Neural progenitor cell (in vitro differentiated cells): ENCODE data around the gene AGPAT4. TPM values are rescaled to one million over a fixed set of nuclear protein-coding genes. Genes with fewer than 3 reads are reported as not detected.
A peak's percentile ranks its signal among the peaks of the same experiment; 100 is the strongest.

ENCODE experiments used
- DNase-seq: peaks from one replicate; pipeline ENCODE4 v3.0.0-alpha.2; 2016; ENCODE audit warnings: low spot score
- H2AFZ ChIP-seq: fragments of 200-600 bp; sonication (generic); replicated peaks from 2 replicates; pipeline ENCODE4 v1.6.1; 2016; ENCODE audit warnings: antibody characterized with exemption
- H3F3A ChIP-seq: fragments of 200-600 bp; sonication (generic); 2 replicates; pipeline ENCODE4 v1.6.1; 2016; ENCODE audit warnings: antibody characterized with exemption, low read depth
- H3K27ac ChIP-seq: fragments of 200-600 bp; sonication (generic); 2 replicates; pipeline ENCODE4 v1.5.1; 2016; ENCODE audit warnings: mild to moderate bottlenecking
- H3K27me3 ChIP-seq: fragments of 200-600 bp; sonication (generic); 2 replicates; pipeline ENCODE4 v1.6.1; 2016; ENCODE audit warnings: mild to moderate bottlenecking, moderate library complexity
- H3K36me3 ChIP-seq: fragments of 200-600 bp; sonication (generic); 2 replicates; pipeline ENCODE4 v1.5.1; 2016
- H3K4me1 ChIP-seq: fragments of 200-600 bp; sonication (generic); 2 replicates; pipeline ENCODE4 v1.6.1; 2016; ENCODE audit warnings: mixed run types
- H3K4me2 ChIP-seq: fragments of 200-600 bp; sonication (generic); 2 replicates; pipeline ENCODE4 v1.6.1; 2016
- H3K4me3 ChIP-seq: fragments of 200-600 bp; sonication (generic); 2 replicates; pipeline ENCODE4 v1.5.1; 2016
- H3K79me2 ChIP-seq: fragments of 200-600 bp; sonication (generic); 2 replicates; pipeline ENCODE4 v1.6.1; 2016; ENCODE audit warnings: low read depth
- H3K9ac ChIP-seq: fragments of 200-600 bp; sonication (generic); 2 replicates; pipeline ENCODE4 v1.6.1; 2016
- H3K9me3 ChIP-seq: fragments of 200-600 bp; sonication (generic); 2 replicates; pipeline ENCODE4 v1.5.1; 2016; ENCODE audit warnings: low read depth
- H4K20me1 ChIP-seq: fragments of 200-600 bp; sonication (generic); 2 replicates; pipeline ENCODE4 v1.6.1; 2016; ENCODE audit warnings: low read depth
- H3K27ac Mint-ChIP-seq: 3 replicates; pipeline ENCODE4 v1.8.0; 2021; ENCODE audit warnings: mixed read lengths
- H3K27me3 Mint-ChIP-seq: 2 replicates; pipeline ENCODE4 v1.8.0; 2022; ENCODE audit warnings: low read depth, mild to moderate bottlenecking, inconsistent platforms, moderate library complexity, mixed read lengths; ENCODE audit not compliant: insufficient read depth
- H3K36me3 Mint-ChIP-seq: 3 replicates; pipeline ENCODE4 v1.8.0; 2021; ENCODE audit warnings: mixed read lengths
- H3K4me1 Mint-ChIP-seq: 3 replicates; pipeline ENCODE4 v1.8.0; 2021; ENCODE audit warnings: mixed read lengths
- H3K4me3 Mint-ChIP-seq: 3 replicates; pipeline ENCODE4 v1.8.0; 2021; ENCODE audit warnings: mild to moderate bottlenecking, moderate library complexity, mixed read lengths
- H3K9me3 Mint-ChIP-seq: 3 replicates; pipeline ENCODE4 v1.8.0; 2020; ENCODE audit warnings: mixed read lengths
- EZH2 ChIP-seq: fragments of 200-600 bp; sonication (generic); IDR thresholded peaks from 2 replicates; pipeline ENCODE4 v1.6.1; 2017; ENCODE audit warnings: antibody characterized with exemption, mild to moderate bottlenecking, moderate library complexity
- EZH2phosphoT487 ChIP-seq: fragments of 200-600 bp; sonication (generic); IDR thresholded peaks from 2 replicates; pipeline ENCODE4 v1.6.1; 2017; ENCODE audit warnings: antibody characterized with exemption
- total RNA-seq: library from RNA; depleted of rRNA; stranded (reverse); fragments of >200 nt; gene quantifications from 2 replicates; pipeline ENCODE4 v1.2.3, GENCODE V29; 2015; ENCODE audit warnings: low replicate concordance
- TF ChIP-seq, protein P1 (sequence below): fragments of 200-600 bp; sonication (generic); IDR thresholded peaks from 2 replicates; pipeline ENCODE4 v1.5.1; 2017; ENCODE audit warnings: antibody characterized with exemption, mild to moderate bottlenecking

AGPAT4 gene
- total RNA-seq, 1 donor from 2014 or later = 30.5 TPM

DNA sequence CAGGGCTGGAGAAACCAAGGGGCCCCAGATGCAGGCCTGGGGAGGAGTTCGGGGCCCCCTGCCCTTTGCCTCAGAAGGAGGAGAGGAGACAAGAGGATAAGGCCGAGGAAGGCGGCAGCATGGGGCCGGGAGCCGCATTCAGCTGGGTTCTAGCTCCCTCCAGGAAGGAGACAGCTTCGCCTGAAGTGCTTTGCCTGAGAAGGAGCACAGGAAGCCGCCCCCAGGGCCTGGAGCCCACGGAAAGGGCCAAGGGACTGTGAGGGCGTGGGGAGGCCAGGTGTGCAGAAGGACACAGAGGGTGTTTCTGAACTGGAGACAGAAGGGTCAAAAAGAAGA is 121.4 kb downstream of the AGPAT4 start:
- H3K4me1 Mint-ChIP-seq = no peaks in the 10 kb centered on the region
- H3K36me3 Mint-ChIP-seq = peaks cover 34% of the 10 kb centered on the region
- H3F3A ChIP-seq = no peaks in the 10 kb centered on the region
- no peak overlapping the region for H3K4me3 ChIP-seq
- no peak overlapping the region for H3K9ac ChIP-seq
- H3K4me3 Mint-ChIP-seq = no peak overlapping the region
- TF ChIP-seq, protein P1, sequence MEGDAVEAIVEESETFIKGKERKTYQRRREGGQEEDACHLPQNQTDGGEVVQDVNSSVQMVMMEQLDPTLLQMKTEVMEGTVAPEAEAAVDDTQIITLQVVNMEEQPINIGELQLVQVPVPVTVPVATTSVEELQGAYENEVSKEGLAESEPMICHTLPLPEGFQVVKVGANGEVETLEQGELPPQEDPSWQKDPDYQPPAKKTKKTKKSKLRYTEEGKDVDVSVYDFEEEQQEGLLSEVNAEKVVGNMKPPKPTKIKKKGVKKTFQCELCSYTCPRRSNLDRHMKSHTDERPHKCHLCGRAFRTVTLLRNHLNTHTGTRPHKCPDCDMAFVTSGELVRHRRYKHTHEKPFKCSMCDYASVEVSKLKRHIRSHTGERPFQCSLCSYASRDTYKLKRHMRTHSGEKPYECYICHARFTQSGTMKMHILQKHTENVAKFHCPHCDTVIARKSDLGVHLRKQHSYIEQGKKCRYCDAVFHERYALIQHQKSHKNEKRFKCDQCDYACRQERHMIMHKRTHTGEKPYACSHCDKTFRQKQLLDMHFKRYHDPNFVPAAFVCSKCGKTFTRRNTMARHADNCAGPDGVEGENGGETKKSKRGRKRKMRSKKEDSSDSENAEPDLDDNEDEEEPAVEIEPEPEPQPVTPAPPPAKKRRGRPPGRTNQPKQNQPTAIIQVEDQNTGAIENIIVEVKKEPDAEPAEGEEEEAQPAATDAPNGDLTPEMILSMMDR = no peak
- no peak for TF ChIP-seq EZH2
- TF ChIP-seq EZH2phosphoT487 = no peak
- H3K4me1 ChIP-seq = no peaks in the 10 kb centered on the region
- H3K27ac ChIP-seq = no peak overlapping the region
- no peaks in the 10 kb centered on the region for H4K20me1 ChIP-seq
- no peaks in the 10 kb centered on the region for H3K9me3 ChIP-seq
- H2AFZ ChIP-seq = no peak overlapping the region
- no peak for DNase-seq
- H3K27me3 ChIP-seq = no peaks in the 10 kb centered on the region
- H3K27me3 Mint-ChIP-seq = no peaks in the 10 kb centered on the region
- H3K36me3 ChIP-seq = no peaks in the 10 kb centered on the region
- H3K27ac Mint-ChIP-seq = no peak overlapping the region
- H3K9me3 Mint-ChIP-seq = no peaks in the 10 kb centered on the region
- H3K4me2 ChIP-seq = no peak overlapping the region
- H3K79me2 ChIP-seq = no peaks in the 10 kb centered on the region

DNA sequence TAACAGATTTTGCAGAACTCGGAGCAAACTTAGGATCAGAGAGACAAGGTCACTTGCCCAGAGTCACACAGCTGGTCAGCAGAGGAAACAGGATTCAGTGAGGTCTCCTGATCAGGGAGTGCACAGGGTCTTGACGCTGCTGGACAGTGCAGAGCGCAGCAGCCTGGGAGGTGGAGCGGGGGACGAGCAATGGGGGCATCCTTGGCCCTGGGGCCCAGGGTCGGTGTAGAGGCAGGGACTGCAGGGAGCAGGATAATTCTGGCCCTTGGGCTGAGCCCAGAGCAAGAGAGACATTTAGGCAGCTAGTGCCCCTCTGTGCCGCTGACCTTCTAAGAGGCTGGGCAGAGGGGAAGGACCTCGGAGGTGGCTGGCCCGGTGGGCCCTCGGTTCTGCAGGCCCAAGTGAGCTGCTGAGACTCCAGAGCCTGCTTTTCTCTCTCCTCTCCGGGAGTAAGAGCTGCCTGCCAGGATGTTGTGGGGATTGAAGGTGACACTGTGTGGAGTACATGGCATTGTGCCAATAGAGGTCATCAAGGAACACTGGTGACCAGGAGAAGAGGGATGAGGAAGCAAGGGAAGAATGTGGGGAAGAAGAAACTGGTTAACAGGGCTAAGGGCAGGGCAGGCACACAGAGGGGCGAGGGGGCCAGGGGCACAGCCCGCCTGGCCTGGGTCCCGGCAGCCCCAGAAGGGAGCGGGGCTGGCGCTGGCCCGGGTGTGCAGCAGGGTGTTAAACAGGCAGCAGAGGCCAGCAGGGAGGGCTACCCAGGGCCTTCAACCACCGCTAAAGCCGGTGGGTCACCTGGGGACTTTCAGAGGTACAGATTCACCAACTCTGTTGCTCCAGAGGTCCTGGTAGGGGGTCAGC is 122.0 kb downstream of the AGPAT4 start:
- H4K20me1 ChIP-seq = no peaks in the 10 kb centered on the region
- H3K4me2 ChIP-seq = no peak overlapping the region
- Mint-ChIP-seq H3K4me1 (no peaks in the 10 kb centered on the region), H3K27me3 (no peaks in the 10 kb centered on the region), H3K9me3 (no peaks in the 10 kb centered on the region), H3K4me3 (no peak overlapping the region), H3K36me3 (peaks cover 35% of the 10 kb centered on the region), H3K27ac (peak overlapping the region; percentile 79)
- H3K9me3 ChIP-seq = no peaks in the 10 kb centered on the region
- no peaks in the 10 kb centered on the region for H3K27me3 ChIP-seq
- H3K36me3 ChIP-seq = no peaks in the 10 kb centered on the region
- no peaks in the 10 kb centered on the region for H3K79me2 ChIP-seq
- no peak for DNase-seq
- TF ChIP-seq EZH2phosphoT487 (no peak), EZH2 (no peak)
- TF ChIP-seq, protein P1 = no peak
- no peak overlapping the region for H3K4me3 ChIP-seq
- H3K4me1 ChIP-seq = no peaks in the 10 kb centered on the region
- no peak overlapping the region for H2AFZ ChIP-seq
- H3K27ac ChIP-seq = no peak overlapping the region
- no peak overlapping the region for H3K9ac ChIP-seq
- no peaks in the 10 kb centered on the region for H3F3A ChIP-seq

DNA sequence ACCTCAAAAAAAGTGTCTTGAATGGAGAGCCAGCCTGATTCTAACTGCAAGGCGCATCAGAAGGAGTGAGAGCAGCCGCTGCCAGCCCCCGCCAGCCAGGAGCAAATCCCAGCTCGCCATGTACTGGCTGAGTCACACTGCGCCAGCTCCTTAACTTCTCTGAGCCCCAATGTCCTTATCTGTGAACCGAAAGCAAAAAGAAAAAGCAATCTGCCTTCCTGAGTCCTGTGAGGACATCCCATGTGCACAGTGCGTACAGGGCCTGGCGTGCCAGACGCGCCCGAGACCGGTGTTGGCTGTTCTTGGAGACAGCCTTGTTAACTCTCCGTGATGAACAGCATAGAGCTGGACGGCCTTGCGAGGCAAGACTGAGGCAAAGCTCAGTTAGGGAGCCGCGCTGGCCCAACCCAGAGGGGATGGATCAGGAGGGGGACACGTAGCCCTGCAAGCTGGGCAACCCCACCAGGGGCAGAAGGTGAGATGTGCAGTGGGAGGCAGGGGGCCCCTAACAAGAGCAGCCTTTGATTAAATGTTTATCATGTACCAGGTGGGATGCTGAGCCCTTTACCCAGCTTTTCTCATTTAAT is 122.7 kb downstream of the AGPAT4 start:
- H3K9me3 Mint-ChIP-seq = no peaks in the 10 kb centered on the region
- H3K27ac Mint-ChIP-seq = no peak overlapping the region
- Histone ChIP-seq H3K4me3 (no peak overlapping the region), H2AFZ (no peak overlapping the region), H3K9ac (no peak overlapping the region), H3K4me1 (no peaks in the 10 kb centered on the region), H3K4me2 (no peak overlapping the region), H4K20me1 (no peaks in the 10 kb centered on the region), H3K79me2 (no peaks in the 10 kb centered on the region), H3K36me3 (no peaks in the 10 kb centered on the region), H3K9me3 (no peaks in the 10 kb centered on the region), H3F3A (no peaks in the 10 kb centered on the region), H3K27me3 (no peaks in the 10 kb centered on the region), H3K27ac (no peak overlapping the region)
- TF ChIP-seq EZH2 = no peak
- TF ChIP-seq, protein P1 = no peak
- TF ChIP-seq EZH2phosphoT487 = no peak
- no peak for DNase-seq
- H3K27me3 Mint-ChIP-seq = no peaks in the 10 kb centered on the region
- H3K36me3 Mint-ChIP-seq = peaks cover 40% of the 10 kb centered on the region
- no peaks in the 10 kb centered on the region for H3K4me1 Mint-ChIP-seq
- H3K4me3 Mint-ChIP-seq = no peak overlapping the region
